ENCODE data around the gene ATAD3B. TPM values are rescaled to one million over a fixed set of nuclear protein-coding genes. Genes with fewer than 3 reads are reported as not detected.

ATAD3B gene
- total and polyA plus RNA-seq, 10 of the 15 experiments (the other 5 are each of a cell fraction or from before 2014, with no cell fraction given) = 0.03 to 38.8 (median 23.8) TPM

- no peak for TF ChIP-seq ASH2L (IDR thresholded peaks at IDR 0.05; ENCODE audit: borderline replicate concordance, low read depth)
- no peak for TF ChIP-seq EP300 (IDR thresholded peaks at IDR 0.05; ENCODE audit: borderline replicate concordance in 1 of 2, control insufficient read depth in 1 of 2, low read depth in 2 of 2, low read length in 2 of 2)
- peak; percentile 99 for TF ChIP-seq CREM (IDR thresholded peaks at IDR 0.05; ENCODE audit: low read depth)
- TF ChIP-seq MLLT1 (IDR thresholded peaks at IDR 0.05) = no peak
- peak; percentile 66; the same call in 1 of the 2 replicates for TF ChIP-seq ATF3 (IDR thresholded peaks at IDR 0.05; ENCODE audit: borderline replicate concordance, extremely low read depth, low read depth, low read length)
- no peak for TF ChIP-seq YBX1 (IDR thresholded peaks at IDR 0.05)
- TF ChIP-seq RBBP5 (conservative IDR thresholded peaks at IDR 0.05) = no peak
- TF ChIP-seq IKZF2 (IDR thresholded peaks at IDR 0.05) = 0 out of 4 replicates have a peak, but pooled peaks of 1 of the 2 experiments have one; percentile 15
- TF ChIP-seq TCF3 (IDR thresholded peaks at IDR 0.05; ENCODE audit: borderline replicate concordance, insufficient read depth, low read depth, low read length) = no peak
- no peak for TF ChIP-seq KAT2A (conservative IDR thresholded peaks at IDR 0.05; ENCODE audit: control insufficient read depth, low read depth, low read length)
- no peak for TF ChIP-seq TAF1 (IDR thresholded peaks at IDR 0.05; ENCODE audit: borderline replicate concordance, low read depth, low read length)
- TF ChIP-seq BACH1 (IDR thresholded peaks at IDR 0.05; ENCODE audit: borderline replicate concordance) = peak; percentile 87; the same call in 1 of the 2 replicates
- no peak; the same call in 1 of the 2 replicates for TF ChIP-seq NR2F1 (conservative IDR thresholded peaks at IDR 0.05)
- peak; percentile 22; the same call in 1 of the 2 replicates for TF ChIP-seq PAX5 (IDR thresholded peaks at IDR 0.05; ENCODE audit: borderline replicate concordance, low read depth, low read length)
- peak; percentile 37; the same call in 1 of the 2 replicates for TF ChIP-seq TARDBP (IDR thresholded peaks at IDR 0.05; ENCODE audit: borderline replicate concordance)
- TF ChIP-seq RFX5 (IDR thresholded peaks at IDR 0.05; ENCODE audit: low read depth, low read length) = peak; percentile 72; the same call in 1 of the 2 replicates
- 0 out of 2 replicates have a peak, but pooled peaks have one; percentile 33 for TF ChIP-seq DPF2 (IDR thresholded peaks at IDR 0.05)
- no peak for TF ChIP-seq ZNF384 (IDR thresholded peaks at IDR 0.05; ENCODE audit: borderline replicate concordance, low read depth, low read length)
- no peak for TF ChIP-seq FOS (IDR thresholded peaks at IDR 0.05; ENCODE audit: borderline replicate concordance, extremely low read depth, insufficient read length)
- peak; percentile 78 for TF ChIP-seq SIN3A (IDR thresholded peaks at IDR 0.05; ENCODE audit: low read depth, low read length)
- no peak for TF ChIP-seq CHD4 (IDR thresholded peaks at IDR 0.05)
- TF ChIP-seq MTA2 (IDR thresholded peaks at IDR 0.05; ENCODE audit: low read depth) = no peak
- TF ChIP-seq CBX3 (IDR thresholded peaks at IDR 0.05; ENCODE audit: borderline replicate concordance, low read depth) = no peak
- TF ChIP-seq BHLHE40 (IDR thresholded peaks at IDR 0.05; ENCODE audit: borderline replicate concordance in 1 of 2, low read depth in 2 of 2, low read length in 1 of 2) = peak; percentile 67 to 84; a peak in 3 of 4 replicates
- TF ChIP-seq STAT1 (conservative IDR thresholded peaks at IDR 0.05) = no peak
- TF ChIP-seq E2F8 (IDR thresholded peaks at IDR 0.05; ENCODE audit: low read depth, partially characterized antibody) = peak; percentile 70
- no peak for TF ChIP-seq RAD21 (IDR thresholded peaks at IDR 0.05; ENCODE audit: insufficient read depth, low read depth, low read length)
- peak; percentile 65 for TF ChIP-seq NR2C1 (IDR thresholded peaks at IDR 0.05)
Observed at GRCh38 chr1:1471389-1472052, at the start of gene ATAD3B (continued).
